Hypothalamus (tissue), 51 donors: ENCODE measurements around the gene APPL2.

Experiments used
- DNase-seq, 51 donors: peaks; one replicate each; lab custom pipeline; 2025; lab: John Stamatoyannopoulos, UW

Gene APPL2

GRCh38 chr12:105235732-105236476 lies at the start of gene APPL2:
TSS of gene APPL2 (minus strand) at chr12:105236174. CDS start at chr12:105236012, 162 bp downstream.
- peak; percentile 51 to 95 (median 87) for DNase-seq

GRCh38 chr12:105285378-105285777 lies 49.4 kb upstream of the APPL2 start:
- DNase-seq: no peak

- DNase-seq: no peak
Observed at GRCh38 chr12:105281694-105282049, 45.7 kb upstream of the APPL2 start.

- DNase-seq: no peak
Observed at GRCh38 chr12:105280966-105281693, 45.2 kb upstream of the APPL2 start.

- peak in 11 of 51 donors; percentile 0 to 25 (median 4) for DNase-seq
Observed at GRCh38 chr12:105279460-105280056, 43.6 kb upstream of the APPL2 start.

- DNase-seq: no peak
Observed at GRCh38 chr12:105278043-105278697, 42.2 kb upstream of the APPL2 start.

- no peak for DNase-seq
Observed at GRCh38 chr12:105275997-105276733, 40.2 kb upstream of the APPL2 start.

- no peak for DNase-seq
Observed at GRCh38 chr12:105274571-105274970, 38.6 kb upstream of the APPL2 start.

- DNase-seq: no peak
Observed at GRCh38 chr12:105273601-105274000, 37.6 kb upstream of the APPL2 start.

- DNase-seq: no peak
Observed at GRCh38 chr12:105272814-105273416, 36.9 kb upstream of the APPL2 start.

- DNase-seq: no peak
Observed at GRCh38 chr12:105272152-105272551, 36.2 kb upstream of the APPL2 start.

- no peak for DNase-seq
Observed at GRCh38 chr12:105271364-105271763, 35.4 kb upstream of the APPL2 start.

GRCh38 chr12:105270671-105271255 lies 34.8 kb upstream of the APPL2 start:
- DNase-seq: no peak

GRCh38 chr12:105267711-105268110 lies 31.7 kb upstream of the APPL2 start:
- no peak for DNase-seq

GRCh38 chr12:105264771-105265170 lies 28.8 kb upstream of the APPL2 start:
- DNase-seq: no peak

- DNase-seq: no peak
Observed at GRCh38 chr12:105262461-105263184, 26.6 kb upstream of the APPL2 start.

GRCh38 chr12:105261010-105261409 lies 25.0 kb upstream of the APPL2 start:
- no peak for DNase-seq

GRCh38 chr12:105259226-105259625 lies 23.3 kb upstream of the APPL2 start:
- no peak for DNase-seq

- DNase-seq: no peak
Observed at GRCh38 chr12:105257321-105257728, 21.4 kb upstream of the APPL2 start.
